IMR-90 (cell line): ENCODE measurements around the gene RFX5. TPM values are rescaled to one million over a fixed set of nuclear protein-coding genes. Genes with fewer than 3 reads are reported as not detected.

Source experiments
- ATAC-seq: fragments of 200-7000 bp; cut with Tn5 transposase; 2 replicates; pipeline ENCODE4 v1.9.1; 2020; ENCODE audit warnings: low read depth, mild to moderate bottlenecking, moderate library complexity
- BruUV-seq: library from RNA; stranded (reverse); fragments of 400-500 nt; replicated peaks from 2 replicates; lab custom pipeline; 2021; lab: Mats Ljungman, UMichigan
- CTCF ChIA-PET: fragments of 300-600 bp; formaldehyde crosslinking; extraction: SDS; loops from one replicate; lab custom pipeline; 2021; ENCODE audit warnings: antibody characterized with exemption; lab: Yijun Ruan, JAX
- POLR2A ChIA-PET: fragments of 300-600 bp; sonication (Branson Sonifier 250); formaldehyde crosslinking; loops from one replicate; lab custom pipeline; 2022; ENCODE audit warnings: antibody characterized with exemption; ENCODE audit not compliant: unreplicated experiment; lab: Charles Lee
- DNase-seq: peaks from one replicate; pipeline ENCODE4 v3.0.0; 2013
- H2AFZ ChIP-seq: replicated peaks from 2 replicates; pipeline ENCODE3; 2013; ENCODE audit warnings: low read length, mild to moderate bottlenecking; ENCODE audit not compliant: poor library complexity
- H2AK5ac ChIP-seq: 2 replicates; pipeline ENCODE4 v1.6.1; 2013; ENCODE audit warnings: low read depth, low read length, inconsistent platforms
- H2AK9ac ChIP-seq: replicated peaks from 2 replicates; pipeline ENCODE3; 2013; ENCODE audit warnings: mild to moderate bottlenecking, low read depth, low read length, moderate library complexity; ENCODE audit not compliant: poor library complexity
- H2BK120ac ChIP-seq: 2 replicates; pipeline ENCODE4 v1.6.1; 2013; ENCODE audit warnings: low read depth, low read length, inconsistent platforms
- H2BK15ac ChIP-seq: 3 replicates; pipeline ENCODE4 v1.6.1; 2013; ENCODE audit warnings: low read depth, low read length, inconsistent platforms
- H2BK20ac ChIP-seq: 2 replicates; pipeline ENCODE4 v1.6.1; 2013; ENCODE audit warnings: low read depth, mild to moderate bottlenecking, inconsistent platforms, low read length, moderate library complexity
- H2BK5ac ChIP-seq: 2 replicates; pipeline ENCODE4 v1.6.1; 2013; ENCODE audit warnings: mild to moderate bottlenecking, low read depth, low read length, inconsistent platforms; ENCODE audit not compliant: poor library complexity, severe bottlenecking
- H3K14ac ChIP-seq: replicated peaks from 2 replicates; pipeline ENCODE4 v1.6.1; 2013; ENCODE audit warnings: low read depth, low read length, inconsistent platforms
- H3K18ac ChIP-seq: 2 replicates; pipeline ENCODE4 v1.6.1; 2013; ENCODE audit warnings: low read depth, low read length, control low read depth
- H3K23ac ChIP-seq: 2 replicates; pipeline ENCODE4 v1.6.1; 2013; ENCODE audit warnings: low read depth, low read length, inconsistent platforms
- H3K27ac ChIP-seq: 2 replicates; pipeline ENCODE4 v1.5.1; 2013; ENCODE audit warnings: mild to moderate bottlenecking, control low read depth, low read length; ENCODE audit not compliant: insufficient read depth
- H3K27me3 ChIP-seq: 2 replicates; pipeline ENCODE4 v1.6.1; 2013; ENCODE audit warnings: low read length; ENCODE audit not compliant: control insufficient read depth, insufficient read depth
- H3K36me3 ChIP-seq: 2 replicates; pipeline ENCODE4 v1.6.1; 2013; ENCODE audit warnings: low read length, mixed read lengths; ENCODE audit not compliant: control insufficient read depth, insufficient read depth
- H3K4ac ChIP-seq: 2 replicates; pipeline ENCODE4 v1.6.1; 2013; ENCODE audit warnings: low read depth, low read length, inconsistent platforms
- H3K4me1 ChIP-seq: 2 replicates; pipeline ENCODE4 v1.6.1; 2013; ENCODE audit warnings: low read length, mixed read lengths; ENCODE audit not compliant: control insufficient read depth, insufficient read depth
- H3K4me2 ChIP-seq: 2 replicates; pipeline ENCODE4 v1.6.1; 2013; ENCODE audit warnings: low read depth, mild to moderate bottlenecking, control low read depth, low read length, moderate library complexity
- H3K4me3 ChIP-seq: 2 replicates; pipeline ENCODE4 v1.5.1; 2013; ENCODE audit warnings: low read depth, mild to moderate bottlenecking, control low read depth, low read length, moderate library complexity; ENCODE audit not compliant: insufficient read depth
- H3K56ac ChIP-seq: 2 replicates; pipeline ENCODE4 v1.6.1; 2013; ENCODE audit warnings: low read length, inconsistent platforms; ENCODE audit not compliant: insufficient read depth; ENCODE audit errors: extremely low read depth
- H3K79me1 ChIP-seq, 2 experiments: 2 replicates each; pipeline ENCODE4 v1.6.1; 2013; ENCODE audit warnings: low read length in 2 of 2, inconsistent platforms in 1 of 2, low read depth in 1 of 2
- H3K9ac ChIP-seq: 2 replicates; pipeline ENCODE4 v1.6.1; 2013; ENCODE audit warnings: low read depth, low read length, control low read depth
- H3K9me1 ChIP-seq: 2 replicates; pipeline ENCODE4 v1.6.1; 2013; ENCODE audit warnings: low read length, inconsistent platforms; ENCODE audit not compliant: insufficient read depth
- H3K9me3 ChIP-seq: 2 replicates; pipeline ENCODE4 v1.6.1; 2013; ENCODE audit warnings: low read length; ENCODE audit not compliant: control insufficient read depth, insufficient read depth
- H4K20me1 ChIP-seq: 2 replicates; pipeline ENCODE4 v1.6.1; 2013; ENCODE audit warnings: low read length, inconsistent platforms; ENCODE audit not compliant: insufficient read depth
- H4K5ac ChIP-seq: 2 replicates; pipeline ENCODE4 v1.6.1; 2013; ENCODE audit warnings: mild to moderate bottlenecking, low read depth, low read length, control low read depth
- H4K8ac ChIP-seq, 2 experiments: 2 replicates each; pipeline ENCODE4 v1.6.1; 2013; ENCODE audit warnings: low read depth in 2 of 2, low read length in 2 of 2, control low read depth in 1 of 2, inconsistent platforms in 1 of 2
- H4K91ac ChIP-seq: 2 replicates; pipeline ENCODE4 v1.6.1; 2013; ENCODE audit warnings: low read depth, low read length, inconsistent platforms; ENCODE audit not compliant: insufficient read depth
- ELK1 ChIP-seq: fragments of 150-350 bp; IDR thresholded peaks from 2 replicates; pipeline ENCODE4 v1.6.1; 2016; ENCODE audit warnings: low read depth, mild to moderate bottlenecking, low read length, moderate library complexity, borderline replicate concordance
- MAZ ChIP-seq: IDR thresholded peaks from 2 replicates; pipeline ENCODE4 v1.6.1; 2012; ENCODE audit warnings: low read depth, mild to moderate bottlenecking, low read length, improper control_type of control experiment, moderate library complexity, borderline replicate concordance
- WGBS, 2 experiments: methylation state at CpG; one replicate each; pipeline versions ENCODE4 v1.1.5 to v1.1.7; 2013; ENCODE audit warnings: missing lambda C conversion rate in 2 of 2; ENCODE audit not compliant: insufficient read length in 1 of 2; ENCODE audit errors: extremely low coverage in 2 of 2; 5-methylcytosine and 5-hydroxymethylcytosine counted together
- dilution Hi-C: fragments of 300-500 bp; cut with HindIII; formaldehyde crosslinking; loops from one replicate; pipeline ENCODE4 v1.14.3; 2018; ENCODE audit warnings: low sequenced_read_pairs; ENCODE audit not compliant: unreplicated experiment
- in situ Hi-C: fragments of 300-500 bp; cut with MboI; formaldehyde crosslinking; loops from 3 replicates; pipeline ENCODE4 v1.14.3; 2019; ENCODE audit warnings: low sequenced_read_pairs, inconsistent platforms, mixed read lengths
- intact Hi-C: fragments of 100-400 bp; cut with micrococcal nuclease; formaldehyde crosslinking; loops from 2 replicates; pipeline ENCODE4 v1.10.0; 2022
- polyA plus RNA-seq, 3 experiments: library from polyadenylated mRNA; depleted of rRNA; stranded (reverse); fragments of >200 nt; gene quantifications; 2 replicates each; pipeline ENCODE4 v1.2.3, GENCODE V29; 2012; ENCODE audit warnings: low replicate concordance in 1 of 3
- total RNA-seq: library from RNA; depleted of rRNA; stranded (reverse); fragments of >200 nt; gene quantifications from 2 replicates; pipeline ENCODE4 v1.2.3, GENCODE V29; 2012

The RFX5 gene
- total and polyA plus RNA-seq, 2 of the 4 experiments (the other 2 are of a cell fraction): 29.3 to 44.4 TPM

- Histone ChIP-seq H2AK5ac (peak within 1 kb of the TSS; percentile 54), H2BK120ac (peak within 1 kb of the TSS; percentile 59; the same call in 1 of the 2 replicates), H3K36me3 (peaks cover 6% of the 10 kb centered on the region; the same call in 1 of the 2 replicates), H3K14ac (peak within 1 kb of the TSS; percentile 95; the same call in 1 of the 2 replicates), H3K56ac (peak within 1 kb of the TSS; percentile 65; the same call in 1 of the 2 replicates), H3K27me3 (no peaks in the 10 kb centered on the region), H3K4me1 (peaks cover 14% of the 10 kb centered on the region), H2BK20ac (0 out of 2 replicates have a peak within 1 kb of the TSS, but pooled peaks have one; percentile 8), H2AFZ (peak within 1 kb of the TSS; percentile 95), H4K8ac (peak within 1 kb of the TSS; percentile 76 to 93), H4K91ac (peak within 1 kb of the TSS; percentile 43; the same call in 1 of the 2 replicates), H3K9me1 (peaks cover 8% of the 10 kb centered on the region), H3K4me3 (peak within 1 kb of the TSS; percentile 50), H3K23ac (peak within 1 kb of the TSS; percentile 63; the same call in 1 of the 2 replicates), H4K5ac (peak within 1 kb of the TSS; percentile 8), H3K18ac (peak within 1 kb of the TSS; percentile 35; the same call in 1 of the 2 replicates), H3K27ac (peak within 1 kb of the TSS; percentile 15), H2BK15ac (no peak within 1 kb of the TSS), H2BK5ac (no peak within 1 kb of the TSS), H4K20me1 (no peaks in the 10 kb centered on the region), H3K9me3 (no peaks in the 10 kb centered on the region), H3K4ac (peak within 1 kb of the TSS; percentile 80), H2AK9ac (peak within 1 kb of the TSS; percentile 95), H3K79me1 (peaks cover 0 to 10% of the 10 kb centered on the region in 2 experiments; a peak in 1 of 4 replicates), H3K9ac (peak within 1 kb of the TSS; percentile 62), H3K4me2 (peak within 1 kb of the TSS; percentile 84)
- intact Hi-C loops (no loop called here), in situ Hi-C loops (no loop called here), dilution Hi-C loops (no loop called here)
- CTCF ChIA-PET: interaction anchor here (1.0 kb wide), 1 partner anchor 32 kb away, joined by 4 read pairs; no protein-coding TSS in a partner anchor
- POLR2A ChIA-PET: interaction anchor here (0.6 kb wide), 2 partner anchors 20 to 61 kb away, joined by 3 to 10 read pairs; no protein-coding TSS in a partner anchor
- TF ChIP-seq MAZ: peak; percentile 51; the same call in 1 of the 2 replicates
- TF ChIP-seq ELK1: no peak
- DNase-seq (peak; percentile 71), ATAC-seq (peak; percentile 92)
- no TSS peak for BruUV-seq
- no CpG with 5 or more reads among the region's 11 CpGs for WGBS, 2 experiments
Observed at GRCh38 chr1:151372058-151372934, 25.2 kb upstream of the RFX5 start, which contains the start of gene SELENBP1. Gene SELENBP1 (minus strand): TSS chr1:151372705. CDS start chr1:151372641, 64 bp downstream.
